SHP77 treated with DMSO at 0.1 percent for 48 hours (cell line): Measurements from ENCODE around the gene TAGLN3.
A peak's percentile ranks its signal among the peaks of the same experiment; 100 is the strongest.

Experiments used
- DNase-seq: peaks from one replicate; lab custom pipeline; 2025; lab: John Stamatoyannopoulos, UW

TAGLN3 gene

DNA sequence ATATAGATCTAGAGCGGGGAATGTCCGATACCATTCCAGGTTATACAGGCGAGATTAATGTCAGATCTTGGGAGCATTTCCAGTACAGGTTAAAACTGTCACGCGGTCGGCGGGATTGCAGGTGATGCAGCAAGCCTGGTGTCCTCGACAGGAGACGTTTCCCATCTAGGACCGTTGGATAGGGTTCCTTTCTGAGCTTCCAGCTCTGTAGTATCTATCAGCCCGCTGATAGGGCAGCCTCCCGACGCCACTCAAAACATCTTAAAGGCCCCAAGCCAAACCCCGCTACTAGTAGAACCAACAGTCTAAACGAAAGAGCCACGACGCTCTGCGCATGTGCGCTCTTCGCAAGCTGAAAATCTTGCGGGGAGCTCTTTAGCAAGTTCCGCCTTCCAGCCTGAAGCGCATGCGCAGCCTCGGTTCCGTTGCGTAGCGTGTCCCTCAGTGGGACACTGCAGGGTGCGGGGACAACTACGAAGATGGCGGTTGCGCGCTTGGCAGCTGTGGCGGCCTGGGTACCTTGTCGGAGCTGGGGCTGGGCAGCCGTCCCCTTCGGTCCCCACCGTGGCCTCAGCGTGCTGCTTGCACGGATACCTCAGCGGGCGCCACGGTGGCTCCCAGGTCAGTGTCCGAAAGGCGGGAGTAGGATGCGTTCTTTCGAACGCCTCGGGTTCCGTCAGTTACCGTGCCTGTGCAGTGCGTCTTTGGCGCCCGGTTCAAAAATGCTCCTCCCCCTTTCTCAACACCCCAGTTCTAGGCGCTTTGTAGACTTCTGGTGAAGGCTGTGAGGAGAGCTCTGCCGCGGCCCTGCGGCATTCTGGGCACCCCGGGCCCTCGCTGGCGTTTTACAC lies 19.9 kb upstream of the TAGLN3 start, which contains the start of gene ABHD10:
Gene ABHD10 (plus strand): TSS at position 444 of the 851 bp plus-strand sequence. CDS start 36 bp downstream, at position 480.
- DNase-seq: peak; percentile 97

DNA sequence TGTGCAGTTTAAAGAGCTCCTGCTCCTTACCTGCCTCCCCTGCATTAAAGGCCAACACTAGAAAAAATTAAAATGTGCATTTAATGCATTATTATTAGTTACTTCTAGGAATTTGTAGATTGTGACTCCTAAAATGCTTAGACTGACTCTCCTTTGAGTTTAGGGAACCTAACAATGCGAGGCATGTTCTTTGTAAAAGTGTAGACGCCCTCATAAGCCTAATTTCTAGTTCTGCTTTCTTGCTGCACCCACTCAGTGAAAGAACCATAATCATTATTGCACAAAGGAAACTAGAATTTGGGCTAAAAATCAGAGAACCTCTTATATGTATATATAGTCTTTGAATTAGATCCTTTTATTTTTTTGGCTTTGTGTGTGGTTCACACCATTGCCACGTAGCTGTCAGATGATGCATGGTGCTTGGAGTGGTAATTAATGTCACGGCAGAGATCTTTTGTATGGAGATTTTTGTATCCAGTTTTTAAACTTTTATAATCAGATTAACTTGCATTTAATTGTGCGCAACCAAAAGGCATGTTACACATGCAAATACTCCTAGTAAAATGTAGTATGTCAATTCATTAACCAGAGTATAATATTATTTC lies 19.2 kb upstream of the TAGLN3 start:
- no peak for DNase-seq

DNA sequence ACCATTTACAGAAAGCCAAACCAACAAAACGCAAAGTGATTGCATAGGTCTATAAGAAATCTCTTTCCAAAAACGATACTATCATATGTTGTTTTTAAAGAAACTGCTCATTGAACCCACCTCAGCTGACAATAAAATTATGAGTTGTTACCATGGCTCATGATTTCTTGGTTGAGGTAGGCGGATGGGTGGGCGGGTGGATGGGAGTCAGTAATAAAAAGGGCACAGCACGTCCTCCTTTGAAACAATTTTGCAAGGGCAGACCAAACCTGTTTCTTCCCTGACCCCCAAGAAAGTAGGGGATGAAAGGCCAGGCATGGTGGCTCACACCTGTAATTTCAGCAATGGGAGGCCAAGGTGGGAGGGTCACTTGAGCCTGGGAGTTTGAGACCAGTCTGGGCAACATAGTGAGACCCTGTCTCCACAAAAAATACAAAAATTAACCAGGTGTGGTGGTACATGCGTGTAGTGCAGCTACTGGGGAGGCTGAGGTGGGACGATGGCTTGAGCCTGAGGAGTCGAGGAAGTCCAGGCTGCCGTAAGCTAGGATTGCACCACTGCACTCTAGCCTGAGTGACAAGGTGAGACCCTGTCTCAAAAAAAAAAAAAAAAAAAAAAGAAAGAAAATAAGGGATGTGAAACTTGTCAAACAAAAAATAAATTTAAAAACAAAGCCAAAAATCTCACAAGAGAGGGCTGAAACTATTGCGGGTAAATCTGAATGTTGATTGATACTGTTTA lies 17.8 kb upstream of the TAGLN3 start:
- DNase-seq: no peak

DNA sequence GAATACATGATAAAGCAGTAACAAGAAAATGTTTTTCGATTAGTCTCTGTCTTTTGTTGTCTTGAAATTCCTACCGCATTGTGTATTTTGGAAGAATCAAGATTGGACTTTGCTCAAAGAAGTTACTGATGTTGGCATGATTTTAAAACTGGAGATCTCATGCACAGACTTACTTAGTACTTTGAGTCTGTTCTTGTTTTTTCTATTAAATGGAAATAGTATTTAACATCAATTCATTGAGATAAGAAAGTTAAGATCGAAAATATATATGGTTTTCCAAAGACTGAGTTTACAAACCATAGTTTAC lies 17.3 kb upstream of the TAGLN3 start:
- DNase-seq: no peak

DNA sequence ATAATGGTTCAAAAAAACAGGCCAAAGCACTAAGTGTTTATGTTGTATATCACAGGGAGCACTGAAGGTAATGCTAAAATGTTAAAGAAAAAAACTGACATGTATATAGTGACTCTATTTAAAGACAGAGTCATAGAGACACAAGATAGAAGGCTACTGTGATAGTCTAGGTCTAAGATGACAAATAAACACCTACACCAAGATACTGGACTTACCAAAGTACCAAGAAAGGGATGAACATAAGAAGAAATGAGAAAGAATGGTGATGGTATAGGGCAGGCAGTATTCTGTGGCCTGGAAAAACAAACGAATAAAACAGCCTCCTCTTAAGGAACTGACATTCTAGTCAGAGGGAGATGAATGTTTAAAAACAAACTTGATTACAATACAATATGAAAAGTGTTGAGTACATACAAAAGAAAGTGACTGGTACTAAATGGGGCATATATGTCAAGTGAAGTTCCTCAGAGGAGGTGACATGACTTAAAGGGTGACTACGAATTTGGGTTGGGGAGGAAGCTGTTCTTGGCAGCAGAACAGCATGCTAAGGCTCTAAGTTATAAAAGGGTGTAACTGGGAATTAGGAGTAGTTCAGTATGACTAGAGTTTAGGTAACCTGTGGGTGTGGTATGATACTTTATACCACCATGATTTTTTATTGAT lies 14.0 kb upstream of the TAGLN3 start:
- no peak for DNase-seq

DNA sequence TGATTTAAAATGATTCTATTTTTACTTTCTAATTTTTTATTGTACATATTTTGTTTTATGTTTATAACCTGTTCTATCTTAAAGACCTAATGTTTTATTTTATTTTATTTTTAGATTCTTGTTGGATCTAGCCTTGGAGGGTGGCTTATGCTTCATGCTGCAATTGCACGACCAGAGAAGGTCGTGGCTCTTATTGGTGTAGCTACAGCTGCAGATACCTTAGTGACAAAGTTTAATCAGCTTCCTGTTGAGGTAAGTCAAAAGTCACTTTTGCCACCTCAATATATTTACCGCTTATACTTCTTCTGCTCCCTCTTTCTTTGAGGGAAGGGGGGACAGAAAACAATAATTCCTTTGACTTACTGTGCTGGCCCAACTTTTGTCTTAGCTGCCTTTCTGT lies 11.9 kb upstream of the TAGLN3 start:
- no peak for DNase-seq

DNA sequence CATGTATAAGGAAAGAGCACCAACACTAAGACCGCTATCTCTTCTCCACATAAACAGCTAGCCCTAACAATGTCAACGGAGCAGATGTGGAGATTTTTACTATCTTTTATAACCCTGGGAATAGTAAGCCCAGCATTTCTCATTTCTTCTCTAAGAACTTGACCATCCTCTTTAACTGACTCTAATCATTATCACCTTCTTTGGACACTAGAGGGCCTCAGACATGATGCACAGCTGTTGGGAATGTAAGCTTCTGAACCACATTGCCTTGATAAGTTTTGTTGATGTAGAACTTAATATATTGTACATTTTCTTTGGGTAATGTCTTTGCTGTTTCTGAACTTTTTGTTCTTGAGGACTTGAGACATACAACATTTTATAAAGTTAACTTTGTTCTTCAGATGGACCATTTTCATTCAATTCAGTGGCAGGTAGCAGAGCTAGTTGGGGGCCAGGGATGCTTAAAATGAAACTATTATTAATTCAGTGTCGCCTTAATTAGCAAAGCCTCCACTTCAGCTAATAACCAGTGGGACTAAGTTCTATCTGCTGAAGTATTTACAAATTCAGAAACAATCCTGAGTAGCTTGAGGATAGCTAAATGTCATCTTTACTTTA lies 9.6 kb upstream of the TAGLN3 start:
- DNase-seq: no peak

DNA sequence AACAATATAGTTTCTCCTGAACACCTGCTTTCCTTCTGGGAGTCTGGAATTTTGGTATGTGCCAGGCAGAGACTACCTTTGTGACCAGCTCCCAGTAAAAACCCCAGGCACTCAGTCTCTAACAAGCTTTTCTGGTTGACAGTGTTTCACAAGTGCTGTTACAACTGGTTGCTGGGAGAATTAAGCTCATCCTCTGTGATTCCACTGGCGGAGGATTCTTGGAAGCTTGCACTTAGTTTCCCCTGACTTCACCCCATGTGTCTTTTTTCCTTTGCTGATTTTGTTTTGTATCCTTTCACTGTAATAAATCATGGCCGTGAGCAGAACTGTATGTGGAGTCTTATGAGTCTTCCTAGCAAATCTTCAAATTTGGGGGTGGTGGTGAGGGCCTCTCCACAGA lies 5.7 kb upstream of the TAGLN3 start:
- DNase-seq: no peak

DNA sequence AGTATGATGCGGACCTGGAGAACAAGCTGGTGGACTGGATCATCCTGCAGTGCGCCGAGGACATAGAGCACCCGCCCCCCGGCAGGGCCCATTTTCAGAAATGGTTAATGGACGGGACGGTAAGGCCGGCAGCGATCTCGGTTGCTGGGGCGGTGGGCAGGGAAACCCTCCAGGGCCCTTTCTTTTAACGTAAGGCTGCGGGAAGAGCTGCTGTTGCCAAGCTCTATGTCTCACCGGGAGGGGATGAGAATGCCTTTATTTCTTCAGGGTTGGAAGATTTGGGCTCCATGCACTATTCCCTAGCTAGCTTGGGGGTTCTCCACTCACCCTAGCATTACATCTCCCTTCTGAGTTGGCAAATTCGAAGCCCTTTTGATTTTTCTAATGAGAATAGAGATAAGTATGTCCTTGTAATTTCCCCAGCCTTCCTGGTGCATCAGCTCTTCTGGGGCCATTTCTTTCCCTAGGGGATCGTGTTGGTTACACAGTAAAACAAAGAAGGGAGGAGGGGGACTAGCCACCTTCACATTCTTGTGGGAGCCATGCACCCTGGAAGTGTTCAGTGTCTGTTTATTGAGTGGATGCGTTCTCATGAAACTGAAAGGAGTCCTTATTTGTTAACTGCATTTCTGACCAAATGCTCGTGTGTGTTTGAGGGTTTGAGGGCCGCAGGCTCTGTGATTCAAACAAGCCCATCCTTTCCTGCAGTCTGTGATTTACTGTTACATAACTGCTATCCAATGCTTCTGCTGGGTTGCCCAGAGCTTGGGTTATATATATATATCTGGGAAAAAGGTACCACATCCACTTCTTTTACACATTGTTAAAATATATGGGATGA lies 982 bp downstream of the TAGLN3 start:
- no peak for DNase-seq

DNA sequence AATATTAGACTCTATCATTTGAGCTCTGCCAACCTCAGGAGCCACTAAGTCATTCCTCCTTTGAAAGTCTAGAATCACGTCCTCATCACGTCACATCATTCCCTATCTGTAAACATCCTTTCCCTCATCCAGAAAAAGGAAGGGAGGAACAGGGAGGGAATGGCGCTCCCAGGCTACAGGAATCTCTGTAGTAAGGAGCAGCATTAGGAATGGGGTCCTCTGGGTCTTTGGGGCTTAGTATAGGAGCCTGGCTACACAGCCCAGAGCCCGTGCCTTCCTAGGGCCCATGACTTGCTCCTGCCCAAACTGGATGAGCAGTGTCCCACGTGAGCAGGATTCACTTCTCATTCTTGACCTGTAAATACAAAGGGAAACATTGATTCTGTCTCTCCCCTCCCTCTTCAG lies 1.6 kb downstream of the TAGLN3 start:
- DNase-seq: no peak

DNA sequence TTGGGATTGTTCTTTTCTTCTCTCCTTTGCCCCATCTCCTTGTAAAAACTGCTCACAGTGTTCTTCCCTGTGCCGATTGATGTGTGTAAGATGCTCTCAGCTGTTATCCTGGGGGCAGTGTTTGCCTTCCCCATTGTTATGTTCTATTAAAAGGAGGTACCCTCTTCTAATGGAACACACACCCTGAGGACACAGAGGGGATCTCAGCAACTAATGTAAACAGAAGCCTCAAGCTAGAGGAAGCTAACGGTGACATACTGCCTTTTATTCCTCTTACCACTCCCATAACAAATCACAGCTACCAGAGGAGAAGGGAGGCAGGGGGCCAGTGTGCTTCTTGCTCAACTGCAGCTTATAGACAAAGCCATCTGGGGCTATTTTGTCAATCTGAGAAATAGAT lies 2.2 kb downstream of the TAGLN3 start:
- no peak for DNase-seq

DNA sequence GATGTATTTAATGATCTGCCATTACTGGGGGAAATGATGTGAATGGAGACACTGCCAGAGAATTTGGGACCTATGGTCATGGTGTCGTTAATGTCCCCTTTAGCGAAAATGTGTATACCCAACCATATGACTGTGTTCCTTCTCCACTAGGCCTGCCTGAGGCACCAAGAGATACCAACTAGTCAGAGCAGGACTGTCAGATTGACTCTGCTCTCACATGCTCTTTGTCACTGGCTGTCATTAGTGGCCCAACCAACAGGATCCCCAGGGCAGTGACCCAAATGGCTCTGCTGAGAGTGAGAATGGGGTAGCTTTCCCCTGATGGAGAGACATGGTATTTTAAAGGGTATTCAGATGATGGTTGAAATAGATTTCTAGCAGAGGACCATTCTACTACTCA lies 2.8 kb downstream of the TAGLN3 start:
- no peak for DNase-seq

DNA sequence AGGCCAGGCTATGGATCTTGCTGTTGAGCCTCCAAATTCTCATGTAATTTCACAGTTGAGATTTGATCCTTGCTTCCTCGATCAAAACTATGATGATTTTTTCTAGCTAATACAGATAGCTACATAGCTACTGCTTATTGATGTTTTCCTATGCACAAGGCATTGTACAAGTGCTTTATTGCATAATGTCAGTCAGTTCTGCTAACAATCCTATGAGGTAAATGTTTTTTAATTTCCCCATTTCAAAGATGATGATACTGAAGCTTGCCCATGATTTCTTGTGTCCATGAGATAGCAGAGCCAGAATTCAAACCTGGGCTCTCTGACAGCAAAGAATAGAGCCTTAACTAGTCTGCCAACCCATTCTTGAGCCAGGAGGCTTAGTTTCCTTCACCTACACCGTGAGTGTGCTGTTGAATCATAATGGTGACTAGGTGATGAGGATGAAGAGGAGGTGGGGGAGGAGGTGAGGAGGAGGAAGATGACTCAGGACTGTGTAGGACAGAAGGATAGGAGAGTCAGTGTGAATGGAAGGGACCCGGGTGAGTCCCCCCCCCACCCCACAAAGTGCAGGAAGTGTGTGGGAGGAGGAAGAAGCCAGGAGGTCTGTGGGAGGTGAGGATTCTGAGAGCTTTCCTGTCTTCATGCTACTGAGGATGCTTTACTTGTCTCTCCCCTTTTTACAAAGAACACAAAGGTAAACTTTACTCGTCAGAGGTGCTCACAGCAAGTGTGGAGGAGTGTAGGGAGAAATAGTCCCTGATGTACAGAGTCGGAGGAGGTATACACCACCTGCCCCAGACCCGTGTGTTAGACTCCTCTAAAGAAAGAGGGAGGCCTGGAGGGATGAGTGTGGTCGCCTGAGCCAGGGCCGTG lies 3.6 kb downstream of the TAGLN3 start:
- no peak for DNase-seq

DNA sequence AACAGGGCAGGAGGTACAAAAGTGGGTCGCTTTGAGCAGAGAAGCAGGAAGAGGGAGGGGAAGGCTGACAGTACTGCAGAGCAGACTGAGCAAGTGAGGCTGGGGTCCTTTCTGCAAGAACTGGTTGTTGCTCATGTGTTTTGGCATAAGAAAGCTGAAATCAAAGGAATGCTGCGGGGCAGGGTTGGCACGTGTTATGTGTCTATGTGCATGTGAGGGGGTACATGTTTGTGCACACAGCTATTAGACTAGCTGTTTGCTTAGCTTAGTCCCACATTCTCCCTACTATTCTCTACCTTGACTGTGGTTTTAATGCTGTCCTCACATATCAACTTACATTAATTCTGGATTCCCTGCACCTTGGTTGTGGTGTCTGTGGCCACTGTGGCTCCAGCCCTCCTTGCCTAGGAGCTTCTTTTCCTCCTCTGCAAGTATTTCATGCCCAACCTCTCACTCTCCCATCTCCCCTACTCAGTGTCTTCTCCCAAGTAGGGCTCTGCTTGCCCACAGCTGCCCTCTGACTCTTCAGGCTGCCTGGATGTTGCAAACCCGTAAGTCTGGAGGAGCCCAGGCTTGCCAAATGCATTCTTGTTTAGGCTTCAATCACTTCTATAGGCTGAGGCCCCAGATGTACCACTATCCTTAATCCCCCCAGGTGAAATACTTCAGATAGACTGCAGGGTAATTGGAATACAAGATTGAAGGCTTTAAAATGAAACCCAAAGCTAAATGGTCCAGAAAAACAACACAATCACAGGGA lies 4.8 kb downstream of the TAGLN3 start:
- no peak for DNase-seq

DNA sequence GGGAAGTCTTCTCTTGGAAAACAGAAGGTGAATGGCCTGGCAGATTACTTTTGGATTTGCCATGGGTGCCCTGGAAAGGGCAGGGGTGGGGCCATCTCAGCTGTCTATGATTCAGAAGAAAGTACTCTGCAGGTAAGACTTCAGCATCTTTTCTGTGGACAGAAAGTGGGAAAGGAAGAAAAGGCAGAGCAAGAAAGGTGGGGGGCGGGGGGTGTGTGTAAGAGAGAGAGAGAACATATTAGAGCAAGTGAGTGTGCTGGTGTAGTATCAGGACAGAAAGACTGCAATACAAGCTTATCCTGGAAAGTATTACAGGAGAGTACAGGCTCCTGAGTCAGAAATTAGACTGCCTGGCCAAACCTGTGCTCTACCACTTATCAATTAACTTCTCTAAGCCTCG lies 5.5 kb downstream of the TAGLN3 start:
- no peak for DNase-seq

DNA sequence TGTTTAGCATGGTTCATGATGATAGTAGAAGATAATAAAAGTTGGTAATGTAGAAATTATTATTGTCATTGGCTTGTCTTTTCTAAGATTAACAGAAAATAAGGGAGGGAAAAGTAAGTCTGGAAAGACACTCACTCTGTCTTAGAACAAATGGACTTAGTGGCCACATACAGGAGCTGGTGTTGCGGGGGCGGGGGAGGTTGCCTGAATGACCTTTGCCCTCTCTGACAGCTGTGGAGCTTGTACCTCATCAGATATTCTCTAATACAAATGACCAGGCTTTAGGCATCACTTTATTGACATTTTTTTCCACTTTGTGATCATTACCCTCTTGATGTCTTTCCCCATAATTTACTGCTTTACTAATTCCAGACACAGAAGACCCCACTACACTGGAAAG lies 5.9 kb downstream of the TAGLN3 start:
- no peak for DNase-seq

DNA sequence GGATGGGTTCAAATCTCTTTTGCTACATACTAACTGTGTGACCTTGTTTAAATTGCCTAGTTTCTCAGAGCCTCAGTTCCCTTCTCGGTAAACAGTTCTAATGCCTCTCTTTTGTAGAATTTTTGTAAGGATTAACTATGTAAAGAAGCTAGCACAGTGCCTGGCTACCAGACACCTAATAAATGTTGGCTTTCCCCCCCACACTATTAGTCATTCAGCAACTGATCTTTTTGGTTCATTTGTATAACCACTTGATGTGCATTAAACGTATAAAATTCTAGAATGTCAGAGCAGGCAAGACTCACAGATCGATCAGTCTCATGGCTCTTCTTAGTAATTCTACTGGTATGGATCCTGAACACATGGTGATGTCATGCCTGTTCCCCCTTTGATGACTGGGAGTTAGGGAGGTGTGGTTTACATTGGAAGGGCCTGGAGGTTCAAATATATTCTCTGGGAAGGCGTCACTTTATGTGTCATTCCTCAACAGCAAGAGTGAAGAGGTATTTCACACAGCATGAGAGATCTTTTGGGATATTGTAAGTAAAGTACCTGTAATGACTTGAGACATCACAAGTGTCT lies 6.5 kb downstream of the TAGLN3 start:
- no peak for DNase-seq

DNA sequence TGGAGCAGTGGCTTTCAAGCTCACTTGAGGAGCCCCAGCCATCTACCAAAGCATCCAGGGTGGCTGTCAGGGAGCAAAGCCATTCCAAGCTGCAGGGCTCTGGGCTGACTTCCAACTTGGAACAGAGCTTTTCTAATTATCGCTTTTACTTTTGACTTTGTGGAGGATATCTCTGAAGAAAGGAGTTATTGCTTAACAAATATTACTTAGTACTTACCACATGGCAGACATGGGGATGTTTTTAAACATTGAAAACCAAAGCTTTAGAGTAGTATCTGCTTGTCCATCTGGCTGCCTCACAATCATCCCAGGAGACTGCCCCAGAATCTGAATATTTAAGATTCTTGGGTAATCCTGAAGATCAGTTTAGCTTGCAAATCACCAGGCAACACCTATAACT lies 8.9 kb downstream of the TAGLN3 start:
- DNase-seq: no peak

DNA sequence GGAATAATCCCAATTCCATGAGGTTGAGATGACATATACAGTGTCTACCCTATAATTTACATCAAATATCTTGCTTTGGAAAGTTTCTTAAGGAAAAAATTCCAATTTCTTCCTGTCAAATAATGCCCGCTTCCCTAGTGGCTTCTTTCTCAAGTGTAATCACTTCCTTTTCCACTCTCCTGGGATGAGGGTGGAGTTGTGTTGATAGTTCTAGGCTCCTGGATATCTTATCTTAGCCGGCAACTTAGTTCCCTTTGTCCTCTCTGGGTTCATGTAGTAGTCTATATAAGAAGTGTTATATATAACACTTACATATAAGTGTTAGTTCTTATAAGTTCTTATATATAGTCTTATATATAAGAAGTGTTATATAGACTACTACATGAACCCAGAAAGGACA lies 10.9 kb downstream of the TAGLN3 start:
- DNase-seq: no peak
